ENCODE results near the gene ITPR2.

Gene ITPR2

GRCh38 chr12:26728205-26729050 is 104.6 kb downstream of the ITPR2 start:
- DNase-seq, result no peak

DNA sequence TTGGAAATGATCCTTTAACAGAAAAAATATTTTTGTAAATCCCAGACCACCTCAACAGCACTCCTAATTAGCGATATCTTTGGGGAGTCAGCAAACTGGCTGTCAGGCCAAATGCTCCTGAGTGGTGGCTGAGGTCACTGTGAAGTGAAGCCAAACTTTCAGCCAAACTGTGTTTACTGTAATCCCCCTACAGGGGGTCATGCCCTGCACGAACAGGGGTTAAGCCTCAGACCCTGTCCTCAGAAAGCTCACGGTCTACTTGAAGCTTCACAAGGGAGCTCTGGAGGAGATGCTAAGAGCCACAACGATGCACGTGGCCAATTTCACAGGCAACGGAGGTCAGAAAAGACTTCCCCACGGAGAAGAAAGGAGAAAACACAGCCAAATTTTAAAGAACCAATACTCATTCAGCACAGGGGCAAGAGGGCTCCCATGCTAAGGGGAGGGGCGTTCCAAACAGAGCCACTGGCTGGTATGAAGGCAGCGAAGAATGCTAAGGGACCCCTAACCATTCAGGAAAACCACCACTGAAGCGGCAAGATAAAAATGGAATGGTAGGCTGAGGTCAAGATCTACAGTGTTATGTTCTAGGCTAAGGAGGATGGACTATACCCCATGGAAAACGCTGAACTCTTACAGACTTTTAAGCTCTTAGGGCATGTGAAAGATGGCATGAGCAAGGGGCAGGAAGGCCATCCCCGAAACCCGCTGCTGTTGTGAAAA is 105.4 kb downstream of the ITPR2 start:
- DNase-seq, result no peak

GRCh38 chr12:26726956-26727355 is 106.0 kb downstream of the ITPR2 start:
- no peak for DNase-seq

DNA sequence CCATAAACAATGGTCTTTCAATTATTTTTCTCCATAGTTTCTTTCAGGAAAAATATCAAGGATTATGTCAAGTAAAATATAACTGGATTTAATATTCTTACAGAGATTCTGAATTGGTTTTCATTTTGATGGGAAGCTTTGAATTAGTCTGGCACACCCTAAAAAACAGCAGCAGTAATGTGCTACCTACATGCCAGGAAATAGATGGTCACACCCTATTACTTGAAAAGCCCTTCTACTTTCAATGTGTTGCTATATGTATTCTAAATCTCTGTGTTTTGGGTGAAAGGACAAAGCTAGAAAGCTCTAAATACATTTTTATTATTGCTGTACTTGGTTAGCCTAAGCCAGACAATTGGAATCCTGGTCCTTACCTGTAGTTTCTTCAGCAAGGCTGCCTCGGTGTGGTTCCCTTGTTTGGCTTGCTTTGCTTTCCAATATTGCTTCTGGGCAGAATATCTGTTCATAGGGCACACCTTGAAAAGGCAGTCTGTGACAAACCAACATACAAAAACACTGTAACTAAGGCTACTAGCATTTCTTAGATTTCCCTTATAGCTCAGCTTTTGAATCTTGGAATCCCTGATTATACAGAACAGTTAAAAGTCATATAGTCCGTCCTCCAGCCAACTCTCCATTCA is 107.6 kb downstream of the ITPR2 start:
- DNase-seq, result no peak

GRCh38 chr12:26724309-26724702 is 108.7 kb downstream of the ITPR2 start:
- no peak for DNase-seq

DNA sequence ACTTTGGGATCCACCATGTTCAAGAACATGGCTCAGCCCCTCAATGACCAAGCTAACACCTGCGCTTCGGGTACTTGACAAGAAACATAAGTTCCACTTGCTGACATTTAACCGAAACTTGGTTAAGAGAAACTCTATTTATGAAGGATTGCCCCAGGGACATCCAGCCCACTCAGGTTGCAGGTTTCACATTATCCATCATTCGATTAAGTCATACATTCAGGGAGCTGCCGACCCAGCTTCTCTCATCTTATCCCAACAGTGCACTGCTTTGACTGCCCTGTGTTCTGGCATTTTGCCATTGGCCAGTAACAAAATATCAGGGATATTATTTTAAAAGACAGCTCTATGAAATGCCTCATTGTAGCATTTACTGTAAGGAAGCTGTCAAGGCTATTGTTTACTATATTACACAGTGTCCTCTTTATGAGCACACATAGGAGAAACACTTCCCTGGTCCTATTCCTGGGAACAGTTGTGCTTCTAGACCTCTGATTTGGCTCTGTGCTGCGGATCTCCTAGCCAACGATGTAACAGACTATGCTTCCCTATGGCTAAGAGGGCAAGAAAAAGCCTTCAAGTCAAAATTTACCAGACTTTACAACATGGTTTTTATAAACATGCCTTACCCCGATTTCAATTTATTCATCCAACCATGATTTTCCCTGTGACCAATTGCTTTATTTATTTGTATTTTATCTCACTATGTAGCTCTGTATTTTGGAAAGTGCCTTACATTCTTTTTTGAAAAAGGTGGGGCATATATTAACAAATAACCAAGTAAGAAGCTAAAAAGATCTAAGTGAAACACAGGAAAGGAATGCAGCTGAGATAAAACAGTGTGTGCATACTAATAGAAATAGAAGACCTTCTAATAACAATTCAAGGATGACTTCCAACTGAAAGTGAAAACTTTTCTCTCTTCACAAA is 109.3 kb downstream of the ITPR2 start:
- no peak for DNase-seq

DNA sequence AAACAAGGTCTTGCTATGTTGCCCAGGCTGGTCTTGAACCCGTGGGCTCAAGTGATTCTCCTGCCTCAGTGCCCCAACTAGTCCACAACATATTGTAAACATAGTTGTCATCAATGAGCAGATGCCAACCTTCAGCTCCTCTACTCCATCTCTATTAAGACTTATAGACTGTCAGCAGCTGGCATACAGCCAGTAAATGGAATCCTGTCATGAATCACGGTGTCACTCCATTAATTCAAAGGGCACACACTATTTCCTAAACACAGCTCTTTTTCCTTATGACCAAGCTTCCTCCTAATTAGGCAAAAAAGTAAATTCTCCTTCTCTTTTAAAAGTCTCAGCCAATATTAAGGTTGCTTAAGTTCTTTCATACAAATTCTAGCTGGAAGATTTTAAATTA is 111.2 kb downstream of the ITPR2 start:
- no peak for DNase-seq

DNA sequence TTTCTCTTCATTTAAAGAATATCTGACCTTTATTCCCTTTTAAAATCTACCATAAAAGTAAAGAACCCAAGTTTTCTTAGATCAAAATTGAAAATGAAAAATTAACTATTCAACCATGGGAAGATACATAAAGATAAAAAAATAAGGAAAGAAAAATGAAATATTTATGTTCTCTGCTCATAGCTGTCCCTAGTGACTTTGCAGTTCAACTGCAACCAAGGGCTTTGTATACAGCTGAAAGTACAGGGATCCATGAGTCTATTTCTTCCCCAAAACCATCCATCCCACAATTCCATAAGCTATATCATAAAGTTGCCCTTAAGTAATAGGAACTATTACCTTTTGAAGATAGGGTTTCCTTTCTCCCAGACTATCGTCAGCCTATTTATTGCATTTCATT is 113.1 kb downstream of the ITPR2 start:
- no peak for DNase-seq

DNA sequence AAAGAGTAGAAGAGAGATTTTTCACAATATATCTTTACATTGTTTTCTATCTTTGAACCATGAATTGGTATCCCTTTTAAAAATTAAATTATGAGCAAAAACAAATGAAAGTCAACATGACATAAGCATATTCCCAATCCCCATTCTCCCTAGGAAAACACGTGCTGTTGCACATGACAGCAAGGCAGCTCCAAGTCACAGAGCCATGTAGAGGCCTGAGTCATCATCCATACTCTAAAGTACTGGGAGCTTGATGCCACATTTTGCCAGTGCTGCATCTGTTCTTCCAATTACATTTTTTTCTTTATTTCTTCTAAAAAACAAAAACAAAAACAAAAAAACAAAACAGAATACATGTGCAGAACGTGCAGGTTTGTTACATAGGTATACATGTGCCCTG is 115.2 kb downstream of the ITPR2 start:
- DNase-seq, result no peak

DNA sequence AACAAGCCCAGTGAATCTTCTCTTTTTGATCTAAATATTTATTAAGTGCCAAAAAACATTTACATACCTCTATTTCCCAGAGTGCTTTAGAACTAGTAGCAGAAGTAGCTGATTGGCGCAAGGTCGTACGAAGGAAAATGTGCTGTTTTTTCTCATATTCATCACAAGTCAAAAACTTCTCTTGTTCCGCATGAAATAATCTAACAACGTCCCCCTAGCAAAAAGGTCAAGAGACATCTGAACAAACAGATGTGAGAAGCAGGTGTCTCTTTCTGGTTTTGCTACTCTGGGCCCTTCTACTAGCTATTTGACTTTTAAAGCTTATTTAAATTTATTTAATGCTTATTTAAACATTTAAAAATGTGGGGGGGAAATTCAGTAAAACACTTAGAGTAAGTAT is 117.8 kb downstream of the ITPR2 start:
- no peak for DNase-seq

DNA sequence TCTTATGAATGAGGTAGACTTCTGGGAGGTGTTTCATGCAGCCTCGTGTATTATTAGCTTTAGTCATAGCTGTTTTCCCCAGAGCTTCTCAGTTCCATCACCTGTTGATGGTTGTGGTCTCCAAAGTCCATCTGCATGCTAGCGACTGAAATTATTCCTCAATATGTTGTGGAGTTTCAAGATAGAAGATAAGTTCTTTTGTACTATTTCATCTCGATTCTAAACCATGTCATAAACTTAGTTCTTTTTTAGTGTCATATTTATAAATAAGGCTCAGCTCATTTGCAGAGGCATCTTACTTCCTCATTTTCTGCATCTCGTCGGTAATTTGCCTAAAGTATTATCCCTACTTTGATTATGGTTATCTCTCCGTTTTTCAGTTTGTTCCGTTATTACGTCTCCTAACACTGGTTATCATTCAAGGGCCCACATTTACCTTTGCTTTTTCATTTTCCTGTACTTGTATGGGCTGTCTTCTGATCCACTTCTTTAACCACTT is 119.1 kb downstream of the ITPR2 start:
- no peak for DNase-seq

- DNase-seq, result no peak
Measured at GRCh38 chr12:26712892-26713291, 120.1 kb downstream of the ITPR2 start.

DNA sequence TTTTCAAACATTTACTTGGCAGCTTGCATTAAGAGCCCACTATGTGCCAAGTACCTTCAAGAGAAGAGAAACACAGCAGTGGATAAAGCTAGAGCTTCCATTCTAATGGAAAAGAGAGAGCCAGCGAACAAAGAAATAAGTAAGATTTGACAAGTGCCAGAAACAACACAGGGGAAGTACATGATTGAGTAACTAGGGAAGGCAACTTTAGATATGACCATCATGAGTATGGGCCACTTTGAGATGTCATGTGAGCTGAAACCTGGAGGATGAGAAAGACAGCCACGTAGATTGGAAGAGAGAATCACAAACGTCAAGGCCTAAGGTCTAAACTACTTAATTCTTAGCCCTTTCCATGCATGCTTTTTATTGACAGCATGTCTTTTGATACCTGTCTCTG is 121.4 kb downstream of the ITPR2 start:
- DNase-seq, result no peak

- no peak for DNase-seq
Measured at GRCh38 chr12:26711072-26711471, 121.9 kb downstream of the ITPR2 start.

DNA sequence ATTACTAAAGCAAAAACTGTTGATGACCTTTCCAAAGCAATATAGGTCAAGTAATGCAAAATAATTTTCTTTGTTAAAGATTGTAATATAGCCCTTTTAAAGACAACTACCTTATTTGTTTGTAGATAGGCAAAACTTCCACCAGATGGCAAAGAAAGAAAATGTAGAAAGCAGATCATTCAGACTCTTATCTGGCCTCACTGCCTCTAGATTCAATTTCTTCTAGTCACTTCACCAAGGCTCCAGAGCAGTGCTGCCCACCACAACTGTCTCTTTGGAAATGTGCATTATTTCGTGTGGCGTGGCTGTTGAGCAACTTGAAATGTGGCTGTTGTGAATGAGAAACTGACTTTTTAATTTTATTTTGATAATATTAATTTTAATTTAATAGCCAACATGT is 127.1 kb downstream of the ITPR2 start:
- no peak for DNase-seq

GRCh38 chr12:26704684-26705460 is 128.1 kb downstream of the ITPR2 start:
- DNase-seq, result no peak

GRCh38 chr12:26704214-26704613 is 128.8 kb downstream of the ITPR2 start:
- no peak for DNase-seq

DNA sequence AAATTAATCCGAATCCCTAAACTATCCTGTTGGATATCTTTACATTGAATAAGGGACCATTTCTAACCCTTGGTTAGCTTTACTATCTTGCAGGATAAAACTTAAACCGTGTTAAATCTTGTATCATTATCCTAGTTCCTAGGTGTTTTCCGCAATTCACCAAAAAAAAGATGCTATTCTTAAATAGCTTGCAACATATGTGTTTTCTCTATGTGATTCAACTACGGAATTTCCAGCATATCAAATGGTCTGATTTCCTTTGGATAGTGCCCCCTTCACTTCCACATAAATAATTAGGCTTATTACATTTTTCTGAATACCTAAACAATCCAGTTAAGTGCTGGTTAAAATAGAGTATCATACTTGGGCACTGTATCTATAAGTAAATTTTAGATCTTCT is 130.3 kb downstream of the ITPR2 start:
- no peak for DNase-seq

DNA sequence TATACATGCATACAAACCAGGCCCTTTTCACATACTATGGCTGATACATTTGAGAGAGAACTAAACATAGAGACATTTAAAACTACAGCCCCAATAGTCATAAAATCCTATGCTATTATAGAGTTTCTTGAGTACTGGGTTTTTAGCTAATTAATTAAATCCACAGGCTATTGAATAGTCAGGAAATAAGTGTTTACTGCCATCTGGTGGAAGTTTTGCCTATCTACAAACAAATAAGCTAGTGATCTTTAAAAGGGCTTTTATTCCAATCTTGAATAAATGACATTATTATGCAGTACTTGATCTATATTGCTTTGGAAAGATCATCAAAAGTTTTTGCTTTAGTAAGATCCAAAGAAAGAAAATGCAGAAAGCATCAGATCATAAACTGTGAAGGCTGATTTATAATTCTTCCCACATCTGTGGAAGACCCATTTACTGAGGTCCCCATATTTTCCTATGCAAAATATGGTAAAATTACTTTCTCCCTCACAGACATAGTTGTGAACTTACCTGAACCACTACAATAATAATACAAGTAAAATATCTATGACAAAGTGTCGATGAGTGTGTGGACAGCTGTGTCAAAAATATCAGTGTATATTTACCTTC is 131.3 kb downstream of the ITPR2 start:
- DNase-seq, result no peak

DNA sequence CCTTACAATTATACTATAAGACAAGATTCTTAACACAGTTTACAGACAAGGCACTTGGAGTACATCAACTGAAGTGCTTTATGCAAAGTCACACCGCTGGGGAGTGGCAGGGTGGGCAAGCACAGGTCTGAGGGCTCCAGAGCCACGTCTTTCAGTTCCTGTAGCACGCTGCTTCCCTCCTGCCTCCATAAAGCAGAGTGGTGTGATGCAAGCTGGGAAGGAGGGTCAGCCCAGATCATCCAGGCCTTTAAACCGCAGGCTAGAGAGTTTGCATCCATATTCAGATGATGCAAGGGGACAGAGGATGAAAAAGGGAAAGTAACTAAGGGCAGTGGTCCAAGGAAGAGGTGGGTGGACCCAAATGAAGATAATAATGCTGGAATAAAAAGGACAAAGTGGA is 132.6 kb downstream of the ITPR2 start:
- DNase-seq, result no peak

DNA sequence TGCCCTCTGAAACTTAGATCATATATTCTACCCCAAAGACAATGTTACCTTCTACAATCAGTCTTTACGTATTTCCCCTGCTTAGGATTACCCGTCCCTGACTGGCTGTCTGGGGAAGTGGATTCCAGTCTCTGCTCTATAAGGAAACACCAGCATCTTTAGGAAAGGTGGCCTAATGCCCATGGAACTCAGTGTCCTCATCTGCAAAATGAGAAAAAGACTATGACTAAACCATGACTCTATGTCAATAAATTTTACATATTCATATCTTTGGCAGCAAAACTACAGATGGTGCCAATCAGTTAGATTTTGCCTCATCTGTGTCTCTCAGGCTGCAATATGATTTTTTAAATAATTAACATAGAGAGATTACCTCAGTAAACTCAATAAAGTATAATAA is 133.8 kb downstream of the ITPR2 start:
- no peak for DNase-seq

Data from activated CD4-positive, alpha-beta T cell treated with anti-CD3 and anti-CD28 coated beads, Interleukin-2, amount 50 U/mL, for 48 hours (primary cell).